GM12892 (cell line): ENCODE data around the gene FBXW2.

ENCODE experiments used
- DNase-seq: peaks from one replicate; pipeline ENCODE4 v3.0.0; 2011; ENCODE audit not compliant: insufficient read length
- FAIRE-seq: peaks from 2 replicates; lab custom pipeline; 2011; peaks lifted over from hg19 to GRCh38; lab: Jason Lieb, UNC
- POLR2A ChIP-seq: IDR thresholded peaks from 2 replicates; pipeline ENCODE4 v1.6.1; 2011; ENCODE audit warnings: low read depth, low read length, control low read depth
- POLR2AphosphoS5 ChIP-seq: IDR thresholded peaks from 2 replicates; pipeline ENCODE4 v1.6.1; 2011; ENCODE audit warnings: low read depth, low read length, control low read depth
- TAF1 ChIP-seq: IDR thresholded peaks from 2 replicates; pipeline ENCODE4 v1.6.1; 2011; ENCODE audit warnings: low read depth, mild to moderate bottlenecking, control low read depth, low read length, borderline replicate concordance

Gene FBXW2

GRCh38 chr9:120708526-120709224, 84.5 kb downstream of the FBXW2 start:
- TF ChIP-seq POLR2A, result no peak
- no peak for TF ChIP-seq POLR2AphosphoS5
- TF ChIP-seq TAF1, result no peak
- FAIRE-seq, result no peak
- DNase-seq, result no peak

- DNase-seq (no peak), FAIRE-seq (no peak)
- TF ChIP-seq POLR2A (no peak), TAF1 (no peak), POLR2AphosphoS5 (no peak)
Measured at GRCh38 chr9:120707170-120707569, 86.0 kb downstream of the FBXW2 start.
